Measurements from ENCODE around the gene ADAMTS19. TPM values are rescaled to one million over a fixed set of nuclear protein-coding genes. Genes with fewer than 3 reads are reported as not detected.
"Not testable (repeated sequence)": the region's sequence is repeated elsewhere in the genome, so short reads cannot be mapped to it uniquely, and the experiment has no call there.

ADAMTS19 gene, protein sequence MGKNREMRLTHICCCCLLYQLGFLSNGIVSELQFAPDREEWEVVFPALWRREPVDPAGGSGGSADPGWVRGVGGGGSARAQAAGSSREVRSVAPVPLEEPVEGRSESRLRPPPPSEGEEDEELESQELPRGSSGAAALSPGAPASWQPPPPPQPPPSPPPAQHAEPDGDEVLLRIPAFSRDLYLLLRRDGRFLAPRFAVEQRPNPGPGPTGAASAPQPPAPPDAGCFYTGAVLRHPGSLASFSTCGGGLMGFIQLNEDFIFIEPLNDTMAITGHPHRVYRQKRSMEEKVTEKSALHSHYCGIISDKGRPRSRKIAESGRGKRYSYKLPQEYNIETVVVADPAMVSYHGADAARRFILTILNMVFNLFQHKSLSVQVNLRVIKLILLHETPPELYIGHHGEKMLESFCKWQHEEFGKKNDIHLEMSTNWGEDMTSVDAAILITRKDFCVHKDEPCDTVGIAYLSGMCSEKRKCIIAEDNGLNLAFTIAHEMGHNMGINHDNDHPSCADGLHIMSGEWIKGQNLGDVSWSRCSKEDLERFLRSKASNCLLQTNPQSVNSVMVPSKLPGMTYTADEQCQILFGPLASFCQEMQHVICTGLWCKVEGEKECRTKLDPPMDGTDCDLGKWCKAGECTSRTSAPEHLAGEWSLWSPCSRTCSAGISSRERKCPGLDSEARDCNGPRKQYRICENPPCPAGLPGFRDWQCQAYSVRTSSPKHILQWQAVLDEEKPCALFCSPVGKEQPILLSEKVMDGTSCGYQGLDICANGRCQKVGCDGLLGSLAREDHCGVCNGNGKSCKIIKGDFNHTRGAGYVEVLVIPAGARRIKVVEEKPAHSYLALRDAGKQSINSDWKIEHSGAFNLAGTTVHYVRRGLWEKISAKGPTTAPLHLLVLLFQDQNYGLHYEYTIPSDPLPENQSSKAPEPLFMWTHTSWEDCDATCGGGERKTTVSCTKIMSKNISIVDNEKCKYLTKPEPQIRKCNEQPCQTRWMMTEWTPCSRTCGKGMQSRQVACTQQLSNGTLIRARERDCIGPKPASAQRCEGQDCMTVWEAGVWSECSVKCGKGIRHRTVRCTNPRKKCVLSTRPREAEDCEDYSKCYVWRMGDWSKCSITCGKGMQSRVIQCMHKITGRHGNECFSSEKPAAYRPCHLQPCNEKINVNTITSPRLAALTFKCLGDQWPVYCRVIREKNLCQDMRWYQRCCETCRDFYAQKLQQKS
- polyA plus RNA-seq: under 1 TPM in 2 of 3 donors, not detected in 1; 0.01 to 0.06 TPM

DNA sequence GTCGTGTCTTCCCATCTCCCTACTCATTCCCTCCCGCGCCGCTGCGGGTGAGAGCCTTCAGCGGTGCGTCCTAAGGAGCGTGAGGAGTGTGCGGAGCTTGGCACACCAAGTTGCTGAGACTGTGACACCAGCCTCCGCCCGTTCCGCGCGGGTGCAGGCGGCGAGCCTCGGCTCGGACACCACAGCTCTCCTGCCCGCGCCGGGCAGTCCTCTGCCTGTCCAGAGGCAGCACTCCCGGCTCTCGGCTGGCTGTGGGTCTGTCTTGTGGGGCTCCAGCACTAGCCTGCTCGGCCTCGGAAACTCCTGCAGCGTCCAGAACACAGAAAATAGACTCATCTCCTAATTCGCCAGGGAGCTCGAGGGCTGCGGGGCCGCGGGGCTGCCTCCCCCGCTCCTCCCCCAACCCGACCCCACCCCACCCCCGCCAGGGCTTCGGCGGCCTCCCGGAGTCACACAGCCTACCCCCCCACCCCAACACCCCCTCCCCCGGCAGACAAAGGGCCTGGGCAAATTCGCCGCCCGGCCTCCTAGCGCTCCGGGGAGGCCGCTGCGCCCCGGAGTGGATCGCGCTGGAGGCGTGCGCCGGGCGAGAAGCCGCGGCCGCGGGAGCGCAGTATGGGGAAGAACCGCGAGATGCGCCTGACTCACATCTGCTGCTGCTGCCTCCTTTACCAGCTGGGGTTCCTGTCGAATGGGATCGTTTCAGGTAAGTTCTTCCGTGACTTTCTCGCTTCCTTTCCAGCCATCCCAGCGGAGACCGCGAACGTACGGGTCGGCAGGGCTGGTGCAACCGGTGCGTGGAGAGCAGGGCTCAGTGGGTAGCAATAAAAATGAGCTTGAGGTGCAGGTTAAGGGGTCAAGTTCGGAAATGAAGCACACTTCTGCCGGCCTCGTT, at the start of gene ADAMTS19:
Gene ADAMTS19, plus strand, starts transcription at position 522 of the 895 bp plus-strand sequence. Its CDS starts 94 bp downstream, at position 616.
- H3K27ac ChIP-seq (ENCODE audit: low read depth, low read length): no peak within 1 kb of the TSS
- 1 to 4% (median 2%) methylated on average over 52 to 75 of the region's 75 CpGs for WGBS, 3 donors

DNA sequence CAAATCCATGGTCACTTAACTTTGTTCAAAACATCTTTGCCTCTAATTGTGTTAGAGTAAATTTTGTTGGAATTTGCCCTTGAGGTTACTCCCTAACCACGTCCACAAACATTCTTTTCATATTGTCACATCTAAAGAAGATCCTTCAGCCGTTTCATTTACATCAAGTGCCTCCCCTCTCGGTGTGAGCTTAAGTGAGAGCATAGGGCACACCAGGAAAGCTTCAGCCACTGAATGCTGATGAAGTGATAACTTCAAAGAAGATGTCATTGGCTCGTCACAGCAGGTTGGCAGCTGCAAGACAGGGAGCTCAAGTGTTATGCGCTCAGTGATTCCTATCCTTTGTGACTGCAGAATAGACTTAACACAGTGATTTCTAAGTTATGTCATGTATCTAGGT, 49.6 kb upstream of the ADAMTS19 start:
- H3K27ac ChIP-seq (ENCODE audit: low read depth, low read length): no peak overlapping the region
- 51 to 62% (median 54%) methylated on average over 5 of the region's 5 CpGs for WGBS, 3 donors

DNA sequence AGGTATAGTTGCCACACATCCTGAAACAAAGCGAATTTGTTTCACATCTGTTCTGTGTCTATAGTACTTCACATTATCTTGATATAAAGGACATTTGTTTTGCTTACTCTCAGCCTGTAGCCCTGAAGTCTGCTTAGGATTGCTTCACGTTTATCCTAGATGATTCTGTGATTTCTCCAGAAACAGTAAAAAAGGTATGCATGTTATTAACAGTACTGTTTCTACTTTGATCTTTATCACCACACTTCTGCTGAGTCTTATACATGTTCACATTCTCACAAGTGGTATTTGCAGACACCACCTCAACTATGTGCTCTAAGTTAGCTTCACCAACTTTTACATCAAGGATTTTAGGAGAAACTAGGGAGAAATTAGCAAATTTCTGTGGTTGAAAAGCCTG, 47.4 kb upstream of the ADAMTS19 start:
- no peak overlapping the region for H3K27ac ChIP-seq (ENCODE audit: low read depth, low read length)
- 67% methylated on average over 2 of the region's 2 CpGs for WGBS, 3 donors

DNA sequence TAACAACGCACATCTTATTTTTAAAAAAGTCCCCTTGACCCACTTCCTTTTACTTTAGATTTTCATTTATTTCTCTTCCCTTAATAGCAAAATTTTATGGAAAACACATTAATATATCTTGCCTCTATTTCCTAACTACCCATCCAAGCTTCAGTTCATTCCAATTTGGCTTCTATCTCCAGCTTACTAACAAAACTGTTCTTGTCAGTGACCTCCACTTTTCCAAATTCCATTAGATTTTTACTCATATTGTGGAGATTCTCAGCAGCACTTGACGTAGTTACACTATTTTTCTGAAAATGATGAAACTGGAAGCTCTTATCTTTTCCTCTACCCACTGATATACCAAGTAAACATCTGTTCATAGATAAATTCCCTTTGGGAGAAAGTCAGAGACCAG, 46.5 kb upstream of the ADAMTS19 start:
- no peak overlapping the region for H3K27ac ChIP-seq (ENCODE audit: low read depth, low read length)
- 71 to 89% (median 81%) methylated on average over 2 of the region's 2 CpGs for WGBS, 3 donors

DNA sequence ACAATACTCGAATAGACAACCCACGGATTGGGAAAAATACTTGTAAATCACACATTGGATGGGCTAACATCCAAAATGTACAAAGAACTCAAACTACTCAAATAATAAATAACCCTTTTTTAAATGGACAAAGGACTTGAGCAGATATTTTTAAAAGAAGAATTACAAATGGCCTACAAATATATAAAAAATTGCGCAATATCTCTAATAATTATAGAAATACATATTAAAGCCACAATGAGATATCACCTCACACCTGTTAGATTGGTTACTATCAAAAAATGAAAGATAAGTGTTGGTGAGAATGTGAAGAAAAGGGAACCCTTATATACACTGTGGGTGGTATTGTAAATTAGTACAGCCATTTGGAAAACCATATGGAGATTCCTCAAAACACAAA, 40.8 kb upstream of the ADAMTS19 start:
- 83 to 88% (median 84%) methylated on average over 3 of the region's 3 CpGs for WGBS, 3 donors

DNA sequence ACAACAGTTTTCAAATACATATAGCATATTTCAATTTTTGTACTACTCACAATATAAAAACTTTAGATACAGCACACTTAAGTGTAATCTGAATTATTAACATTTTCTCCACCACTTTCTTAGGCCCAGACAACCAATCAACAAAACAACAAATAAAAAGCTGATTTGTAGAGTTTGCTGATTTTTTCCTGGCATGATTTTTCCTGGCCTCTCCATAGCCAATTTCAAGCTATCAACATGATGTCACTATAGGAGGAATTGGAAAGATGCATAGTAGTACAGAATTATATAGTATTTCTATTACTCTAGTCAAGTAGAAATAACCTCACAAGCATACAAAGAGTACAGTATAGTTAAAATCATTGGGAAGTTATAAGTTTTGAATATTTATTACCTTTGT, 35.1 kb upstream of the ADAMTS19 start:
- H3K27ac ChIP-seq (ENCODE audit: low read depth, low read length): no peak overlapping the region

More for the DNA sequence above, 40.8 kb upstream of the ADAMTS19 start:
- H3K27ac ChIP-seq (ENCODE audit: low read depth, low read length): no peak overlapping the region

DNA sequence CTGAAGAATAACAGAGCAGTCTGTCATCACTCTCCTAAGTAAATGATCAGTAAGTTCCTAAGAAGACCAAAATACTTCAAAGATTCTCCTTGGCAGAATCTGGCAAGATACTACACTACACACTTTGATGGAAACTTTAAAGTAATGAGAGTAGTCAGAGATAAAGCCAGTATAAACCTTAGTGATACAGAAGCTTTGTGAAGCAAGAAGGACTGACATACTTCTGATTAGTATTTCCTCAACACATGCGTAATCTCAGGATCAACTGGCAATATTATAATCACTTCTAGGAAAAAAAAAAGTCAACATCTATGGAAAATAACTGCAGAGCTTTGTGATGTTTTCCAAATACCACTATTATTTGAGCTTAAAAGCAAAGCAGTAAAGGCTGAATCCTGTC, 34.0 kb upstream of the ADAMTS19 start:
- no peak overlapping the region for H3K27ac ChIP-seq (ENCODE audit: low read depth, low read length)
- WGBS, 3 donors: 59 to 85% (median 79%) methylated on average over 1 of the region's 1 CpG

DNA sequence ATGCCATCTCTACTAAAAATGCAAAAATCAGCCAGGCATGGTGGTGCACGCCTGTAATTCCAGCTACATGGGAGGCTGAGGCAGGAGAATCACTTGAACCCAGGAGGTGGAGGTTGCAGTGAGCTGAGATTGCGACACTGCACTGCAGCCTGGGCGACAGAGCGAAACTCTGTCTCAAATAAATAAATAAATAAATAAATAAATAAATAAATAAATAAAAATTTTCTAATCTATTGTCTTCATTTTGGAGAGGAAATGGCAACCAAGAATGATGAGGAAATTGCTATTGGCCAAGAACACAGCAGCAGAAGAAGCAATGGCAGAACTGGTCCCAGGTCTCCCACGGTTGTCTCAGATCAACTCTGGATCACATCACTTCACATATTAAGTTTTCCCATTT, 31.5 kb upstream of the ADAMTS19 start:
- WGBS, 3 donors: 74 to 93% (median 89%) methylated on average over 5 of the region's 5 CpGs
- not testable (repeated sequence) for H3K27ac ChIP-seq (ENCODE audit: low read depth, low read length)

DNA sequence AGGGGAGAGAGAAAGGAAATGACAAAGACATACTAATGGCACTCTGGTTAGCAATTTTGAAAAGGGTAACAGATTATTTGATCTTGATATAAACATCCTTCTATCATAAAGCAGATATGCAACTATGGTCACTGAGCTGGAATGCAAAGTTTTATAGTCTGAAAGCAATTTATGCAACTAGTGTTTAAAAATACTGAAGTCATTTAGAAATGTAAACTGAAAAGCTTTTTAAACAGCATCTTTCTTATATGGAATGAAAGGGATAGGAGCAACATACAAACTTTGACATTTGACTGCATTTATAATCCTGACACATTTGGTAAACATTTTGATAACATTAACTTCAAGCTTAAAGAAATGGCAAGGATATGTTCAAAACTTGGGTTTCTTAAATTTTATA, 28.7 kb upstream of the ADAMTS19 start:
- H3K27ac ChIP-seq (ENCODE audit: low read depth, low read length): no peak overlapping the region

DNA sequence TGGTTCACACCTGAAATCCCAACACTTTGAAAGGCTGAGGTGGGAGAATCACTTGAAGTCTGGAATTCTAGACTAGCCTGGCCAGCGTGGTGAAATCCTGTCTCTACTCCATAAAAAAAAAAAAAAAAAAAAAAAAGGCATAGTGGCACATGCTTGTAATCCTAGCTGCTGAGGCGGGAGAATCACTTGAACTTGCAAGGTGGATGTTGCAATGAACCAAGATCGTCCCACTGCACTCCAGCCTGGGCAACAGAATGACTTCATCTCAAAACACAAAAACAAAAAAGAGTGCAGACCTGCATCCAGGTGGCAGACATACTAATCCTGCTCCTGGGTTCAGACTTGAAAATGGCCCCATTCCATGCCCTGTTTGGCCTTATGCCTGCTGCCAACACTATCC, 21.8 kb upstream of the ADAMTS19 start:
- no peak overlapping the region for H3K27ac ChIP-seq (ENCODE audit: low read depth, low read length)
- 75 to 83% (median 83%) methylated on average over 3 of the region's 3 CpGs for WGBS, 3 donors

DNA sequence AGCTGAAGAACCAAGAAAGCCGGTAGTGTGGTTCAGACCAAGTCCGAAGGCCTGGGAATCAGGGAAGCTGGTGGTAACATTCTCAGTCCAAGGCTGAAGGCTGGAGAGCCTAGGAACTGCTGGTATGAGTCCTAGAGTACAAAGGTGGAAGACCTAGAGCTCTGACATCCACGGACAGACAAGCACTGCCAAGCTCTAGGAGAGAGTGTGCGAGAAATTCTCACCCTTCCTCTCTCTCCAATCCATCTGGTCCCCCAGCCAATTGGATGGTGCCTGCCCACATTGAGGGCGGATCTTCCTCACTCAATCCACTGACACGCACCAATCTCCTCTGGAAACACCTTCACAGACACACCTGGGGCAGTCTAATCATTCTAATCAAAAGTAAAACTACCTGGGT, 19.7 kb upstream of the ADAMTS19 start:
- H3K27ac ChIP-seq (ENCODE audit: low read depth, low read length): no peak overlapping the region
- WGBS, 3 donors: 46 to 93% (median 84%) methylated on average over 6 of the region's 6 CpGs

DNA sequence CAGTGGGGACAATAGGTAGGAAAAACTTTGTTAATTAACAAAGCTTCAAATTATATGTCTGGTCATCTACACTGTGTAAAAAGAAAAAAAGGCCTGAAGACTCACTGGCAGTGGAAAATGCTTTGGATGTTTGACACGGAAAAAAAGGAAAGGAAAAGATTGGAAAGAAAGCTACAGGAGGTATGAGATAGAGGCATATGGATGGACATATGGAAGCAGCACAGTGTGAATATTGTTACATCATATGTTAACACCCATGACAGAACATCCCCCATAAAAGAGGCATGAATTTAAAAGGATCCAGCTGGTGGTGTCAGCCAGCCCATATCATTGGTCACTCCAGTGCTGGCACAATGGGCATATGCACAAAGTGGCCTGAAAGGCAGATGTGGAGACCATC, 19.0 kb upstream of the ADAMTS19 start:
- H3K27ac ChIP-seq (ENCODE audit: low read depth, low read length): no peak overlapping the region
- WGBS, 3 donors: 67 to 82% (median 79%) methylated on average over 1 of the region's 1 CpG

DNA sequence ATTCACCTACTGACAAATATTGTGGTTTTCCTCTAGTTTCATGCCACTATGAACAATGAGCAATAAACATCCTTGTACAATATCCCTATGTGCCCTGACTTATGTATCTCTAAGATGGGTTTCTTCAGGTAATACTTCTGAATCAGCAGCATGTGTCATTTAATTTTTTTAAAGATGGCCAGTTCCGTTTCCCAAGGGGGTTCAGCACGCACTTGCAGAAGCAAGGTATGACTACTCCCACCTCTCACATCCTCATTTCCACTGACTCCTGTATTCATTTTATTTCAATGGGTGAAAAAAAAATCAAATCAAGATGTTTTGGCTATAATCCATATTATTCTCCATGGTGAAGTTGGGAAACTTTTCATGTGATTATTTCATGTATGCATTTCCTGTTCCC, 14.7 kb upstream of the ADAMTS19 start:
- no peak overlapping the region for H3K27ac ChIP-seq (ENCODE audit: low read depth, low read length)
- WGBS, 3 donors: 84 to 93% (median 88%) methylated on average over 2 of the region's 2 CpGs

DNA sequence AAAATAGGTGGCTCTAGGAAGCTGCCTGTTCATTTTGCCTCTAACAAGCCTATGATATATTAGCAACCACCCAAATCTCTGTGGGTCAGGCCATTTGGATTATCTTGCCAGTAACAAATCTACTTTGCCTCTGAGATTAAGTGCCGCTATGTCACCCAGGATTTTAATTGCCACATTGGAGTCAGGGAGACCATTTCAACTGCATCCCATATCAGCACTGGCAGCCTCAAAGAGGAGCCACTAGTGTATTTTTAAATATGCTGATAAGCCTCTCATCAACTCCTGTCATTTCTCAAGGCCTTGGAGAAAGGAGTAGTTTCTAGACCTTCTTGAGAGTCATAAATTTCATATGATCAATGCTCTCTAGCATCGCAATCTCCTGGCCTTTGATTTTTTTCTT, 12.1 kb upstream of the ADAMTS19 start:
- 92 to 95% (median 93%) methylated on average over 2 of the region's 2 CpGs for WGBS, 3 donors
- H3K27ac ChIP-seq (ENCODE audit: low read depth, low read length): no peak overlapping the region

DNA sequence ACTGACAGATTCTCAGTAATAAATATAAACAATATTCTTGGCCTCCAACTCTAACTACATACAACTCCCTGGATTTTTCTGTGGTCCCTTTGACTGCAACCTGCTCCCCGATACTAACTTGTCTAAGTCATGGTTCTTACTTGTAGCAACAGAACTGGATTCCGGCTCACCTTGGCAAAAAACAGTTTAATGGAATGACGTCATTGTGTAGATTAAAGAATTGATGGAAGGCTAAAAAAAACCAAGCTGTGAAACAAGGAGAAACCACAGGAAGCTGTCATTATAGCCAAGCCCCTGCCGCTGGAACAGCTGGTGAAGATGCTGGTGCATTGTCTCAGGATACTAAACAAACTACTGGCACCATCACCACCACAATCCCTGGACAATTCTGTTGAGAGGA, 11.4 kb upstream of the ADAMTS19 start:
- WGBS, 3 donors: 81 to 90% (median 88%) methylated on average over 4 of the region's 4 CpGs
- H3K27ac ChIP-seq (ENCODE audit: low read depth, low read length): no peak overlapping the region

DNA sequence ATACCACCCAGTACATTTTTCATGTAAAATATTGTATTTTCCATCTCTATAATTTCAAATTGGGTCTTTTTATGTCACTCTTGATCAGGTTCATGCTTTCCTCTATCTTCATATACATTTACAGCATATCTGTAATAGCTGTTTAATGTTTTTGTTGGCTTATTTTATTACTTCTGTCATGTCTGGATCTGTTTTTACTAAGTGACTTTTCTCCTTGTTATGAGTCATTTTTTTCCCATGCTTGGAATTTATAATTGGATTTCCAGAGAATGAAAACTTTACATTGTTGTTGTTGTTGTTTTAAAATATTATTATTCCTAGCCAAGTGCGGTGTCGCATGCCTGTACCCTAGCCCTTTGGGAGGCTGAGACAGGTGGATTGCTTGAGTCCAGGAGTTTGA, 5.6 kb upstream of the ADAMTS19 start:
- WGBS, 3 donors: 96 to 97% (median 96%) methylated on average over 2 of the region's 2 CpGs
- no peak overlapping the region for H3K27ac ChIP-seq (ENCODE audit: low read depth, low read length)

DNA sequence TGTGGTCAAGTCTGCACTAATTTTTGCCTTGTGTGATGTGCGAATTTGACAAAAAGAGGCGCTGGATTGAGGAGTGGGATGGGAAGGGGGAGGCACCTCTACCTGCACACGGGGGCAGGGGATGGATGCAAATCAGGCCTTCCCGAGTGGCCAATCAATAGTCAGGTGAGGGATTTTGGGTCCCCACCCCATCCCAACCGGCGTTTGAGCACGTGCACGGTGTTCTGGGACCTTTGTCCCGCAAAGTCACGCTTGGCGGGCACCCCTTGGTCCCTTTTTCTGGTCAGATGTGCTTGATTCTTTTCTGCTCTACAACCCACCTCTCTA, 685 bp upstream of the ADAMTS19 start:
- 42 to 51% (median 49%) methylated on average over 11 of the region's 11 CpGs for WGBS, 3 donors
- no peak overlapping the region for H3K27ac ChIP-seq (ENCODE audit: low read depth, low read length)

DNA sequence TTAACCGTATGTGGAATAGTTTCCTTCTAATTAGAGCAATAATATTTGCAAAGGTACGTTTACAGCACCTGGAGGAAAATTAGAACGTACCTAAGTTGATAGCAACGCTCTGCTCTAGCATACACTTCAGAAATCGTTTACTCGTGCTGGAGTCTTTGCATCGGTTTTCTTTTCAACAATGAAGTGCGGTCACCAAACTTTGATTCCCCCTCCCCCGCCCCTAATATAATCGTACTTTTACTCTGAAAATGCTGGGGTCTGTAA, 506 bp downstream of the ADAMTS19 start:
- H3K27ac ChIP-seq (ENCODE audit: low read depth, low read length): no peak overlapping the region
- 0 to 1% (median 1%) methylated on average over 10 of the region's 10 CpGs for WGBS, 3 donors

Measured in adipose tissue (tissue), 3 donors.